ELR (cell line): Measurements from ENCODE around the gene ANKRD44.

Experiments
- DNase-seq: peaks from one replicate; pipeline ENCODE4 v3.0.0-alpha.2; 2015; ENCODE audit warnings: low read depth

The ANKRD44 gene

DNA sequence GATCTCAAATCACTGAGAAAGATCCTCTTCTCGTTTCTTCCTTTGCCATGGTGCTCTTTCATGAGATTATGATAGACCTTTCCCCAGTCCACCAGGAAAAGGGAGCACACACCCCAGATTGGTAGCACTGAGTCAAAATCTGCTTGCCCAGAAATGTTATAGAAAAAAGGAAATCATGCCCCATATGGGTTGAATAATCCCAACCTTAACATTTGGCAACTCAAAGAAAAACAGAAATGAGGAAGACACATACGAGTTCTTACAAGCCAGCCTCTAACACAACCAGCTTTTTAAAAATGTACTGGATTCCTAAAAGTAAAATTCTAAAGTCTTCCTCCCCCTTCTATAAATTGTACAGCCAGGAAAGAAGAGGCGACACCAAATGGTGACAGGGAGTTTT is 103.0 kb downstream of the ANKRD44 start:
- DNase-seq: no peak

DNA sequence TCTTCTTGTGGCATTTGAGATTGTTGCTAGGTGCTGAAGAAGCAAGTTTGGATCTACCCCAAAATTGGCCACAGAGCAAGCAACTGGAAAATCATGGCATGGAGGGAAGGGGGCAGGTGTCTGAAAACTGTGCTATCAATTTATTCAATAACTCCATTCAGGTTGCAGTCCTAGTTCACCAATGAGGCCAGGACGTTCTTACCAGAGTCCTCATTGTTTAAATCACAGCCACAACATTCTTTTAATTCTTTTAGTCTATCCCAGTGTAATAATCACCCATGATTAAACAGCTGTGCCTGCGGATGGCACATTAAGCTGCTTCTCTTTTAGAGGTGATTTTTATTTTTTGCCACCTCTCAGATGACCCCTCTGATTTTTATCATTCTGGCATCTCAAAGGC is 103.5 kb downstream of the ANKRD44 start:
- DNase-seq: no peak

DNA sequence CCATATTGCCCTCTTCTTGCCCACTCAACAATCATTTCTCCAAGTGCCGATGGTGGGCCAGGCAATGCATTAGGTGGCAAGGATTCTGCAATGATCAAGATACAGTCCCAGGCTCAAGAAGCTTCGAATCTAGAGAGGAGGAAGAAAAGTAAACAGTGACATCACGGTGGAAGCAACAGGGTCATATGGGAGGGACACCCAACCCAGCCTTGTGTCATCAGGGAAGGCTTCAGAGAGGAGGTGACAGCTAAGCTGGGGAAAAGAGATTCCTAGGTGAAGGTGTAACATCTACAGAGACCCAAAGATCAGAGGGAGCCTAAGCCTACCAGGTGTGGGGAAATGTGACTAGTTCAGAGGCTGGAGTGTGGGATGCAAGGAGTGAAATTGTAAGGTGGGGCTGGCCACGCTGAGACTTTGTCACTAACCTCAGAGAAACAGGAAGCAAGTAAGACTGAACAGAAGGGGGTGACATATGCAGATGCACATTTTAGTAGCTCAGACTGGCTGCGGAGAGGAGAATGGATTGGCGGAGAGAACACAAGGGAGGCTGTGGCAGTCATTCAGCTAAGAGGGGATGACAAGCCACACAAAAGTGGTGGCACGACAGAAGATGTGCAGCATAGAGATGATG is 104.9 kb downstream of the ANKRD44 start:
- no peak for DNase-seq

- DNase-seq: no peak
Observed at GRCh38 chr2:197204519-197205250, 105.9 kb downstream of the ANKRD44 start.

DNA sequence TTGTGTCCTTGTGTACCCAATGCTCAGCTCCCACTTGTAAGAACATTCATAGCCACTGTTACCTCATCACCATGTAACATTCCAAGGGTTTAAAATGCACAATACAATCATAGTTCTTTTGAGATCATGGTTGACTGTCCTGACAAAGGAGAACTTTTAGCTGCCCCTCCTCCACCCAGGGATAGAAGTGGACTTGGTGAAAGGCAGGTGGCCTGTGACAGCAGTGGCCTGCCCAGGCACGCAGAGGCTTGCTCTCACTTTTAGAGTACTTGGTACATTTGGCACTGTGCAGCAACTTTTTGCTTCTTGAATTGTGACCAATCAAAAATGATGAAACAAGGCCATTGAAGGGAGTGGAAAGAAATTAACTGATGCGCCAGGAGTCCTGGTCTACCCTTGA is 108.7 kb downstream of the ANKRD44 start:
- no peak for DNase-seq

GRCh38 chr2:197200762-197201058 is 109.9 kb downstream of the ANKRD44 start:
- DNase-seq: no peak

- DNase-seq: no peak
Observed at GRCh38 chr2:197200051-197200761, 110.4 kb downstream of the ANKRD44 start.

DNA sequence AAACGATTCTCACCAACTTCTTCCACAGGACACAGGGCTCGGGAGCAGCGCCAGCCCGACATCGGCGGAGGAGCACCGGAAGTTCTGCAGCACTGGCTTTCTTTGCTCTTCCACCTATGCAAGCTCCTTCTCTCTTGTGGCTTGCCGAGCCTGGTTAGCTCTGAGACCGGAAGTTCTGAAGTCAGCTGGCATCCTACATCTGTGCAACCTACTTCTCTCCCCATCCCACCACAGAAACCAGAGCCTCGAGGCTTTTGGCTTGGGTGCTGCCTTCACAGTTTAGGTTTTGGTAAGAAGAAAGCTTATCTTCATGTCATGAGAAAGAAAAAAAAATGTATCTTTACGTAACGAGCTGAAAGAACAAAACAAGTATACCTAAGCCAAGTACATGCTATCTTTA is 111.7 kb downstream of the ANKRD44 start:
- DNase-seq: no peak

DNA sequence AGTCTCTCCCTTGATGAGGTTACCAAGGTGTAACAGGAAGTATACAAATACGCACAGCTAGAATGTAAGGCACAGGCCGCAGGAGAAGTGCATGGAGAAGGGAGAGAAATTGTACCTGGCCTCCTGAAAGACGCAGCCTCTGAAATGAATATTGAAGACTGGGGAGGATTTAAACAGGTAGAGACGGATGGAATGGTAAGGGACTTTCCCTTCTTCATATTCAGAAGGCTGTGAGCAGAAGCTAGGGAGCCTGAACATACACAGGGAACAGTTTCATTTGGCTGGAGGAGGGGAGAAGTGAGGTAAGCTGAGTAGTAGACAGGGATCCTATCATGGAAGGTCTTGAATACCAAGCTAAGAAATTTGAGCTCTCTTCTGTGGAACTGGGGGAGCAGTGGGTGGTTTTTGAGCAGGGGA is 112.7 kb downstream of the ANKRD44 start:
- no peak for DNase-seq

- DNase-seq: no peak
Observed at GRCh38 chr2:197196541-197197180, 113.9 kb downstream of the ANKRD44 start.

DNA sequence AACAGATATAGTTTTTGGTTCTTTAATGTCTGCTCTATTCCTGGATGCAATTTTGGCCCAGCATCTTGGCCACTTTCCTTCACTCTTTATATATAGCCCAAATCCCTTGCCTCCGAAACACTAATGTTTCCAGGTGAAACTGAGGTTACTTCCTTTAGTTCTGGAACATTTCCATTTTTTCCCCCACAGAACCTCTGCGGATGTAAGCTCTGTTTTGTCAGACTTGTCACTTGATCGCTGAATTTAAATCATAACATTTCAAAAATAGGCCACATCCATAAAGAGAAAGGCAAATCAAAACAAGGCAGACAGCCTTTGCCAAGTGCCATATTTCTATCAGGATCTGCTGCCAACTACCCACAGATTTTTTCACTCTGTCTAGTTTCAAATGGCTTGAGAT is 115.1 kb downstream of the ANKRD44 start:
- DNase-seq: no peak

- DNase-seq: no peak
Observed at GRCh38 chr2:197191940-197192322, 118.6 kb downstream of the ANKRD44 start.

- peak; percentile 58 for DNase-seq
Observed at GRCh38 chr2:197191177-197191939, 119.2 kb downstream of the ANKRD44 start.

GRCh38 chr2:197190100-197190432 is 120.5 kb downstream of the ANKRD44 start:
- no peak for DNase-seq

- no peak for DNase-seq
Observed at GRCh38 chr2:197189426-197190099, 121.0 kb downstream of the ANKRD44 start.

DNA sequence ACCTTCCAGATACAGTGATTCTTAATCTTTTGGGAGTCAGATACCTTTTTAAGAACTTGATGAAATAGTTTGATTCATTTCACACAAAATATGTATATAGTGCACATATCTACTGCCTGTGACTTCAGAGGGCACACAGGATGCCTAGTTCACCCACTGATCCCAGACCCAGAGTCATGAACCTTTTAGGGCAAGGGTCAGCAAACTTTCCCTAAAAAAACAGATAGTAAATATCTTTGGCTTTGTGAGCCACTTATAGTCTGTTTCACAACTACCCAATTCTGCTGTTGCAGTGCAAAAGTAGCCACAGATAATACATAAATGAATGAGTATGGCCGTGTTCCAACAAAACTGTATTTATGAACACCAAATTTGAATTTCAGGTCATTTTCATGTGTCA is 124.9 kb downstream of the ANKRD44 start:
- no peak for DNase-seq

GRCh38 chr2:197184959-197185586 is 125.5 kb downstream of the ANKRD44 start:
- DNase-seq: no peak

DNA sequence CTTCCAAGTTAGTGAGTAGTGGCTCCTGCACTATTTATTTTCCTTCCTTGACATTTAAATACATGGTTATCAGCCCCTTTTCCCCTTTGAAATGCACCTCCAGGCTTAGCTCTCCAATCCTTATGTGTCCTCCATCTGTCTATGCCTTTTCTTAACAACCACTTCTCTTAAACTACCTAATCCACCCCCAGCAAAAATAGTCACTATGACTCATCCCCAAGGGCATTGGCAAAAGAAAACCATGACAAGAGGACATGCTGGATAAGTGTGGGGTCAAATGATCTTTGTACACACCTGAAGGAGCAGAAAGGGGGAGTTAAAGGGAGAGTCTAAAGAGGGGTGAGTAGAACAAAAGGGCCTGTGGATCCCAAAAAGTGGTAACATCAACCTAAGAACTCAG is 127.2 kb downstream of the ANKRD44 start:
- peak; percentile 37 for DNase-seq

DNA sequence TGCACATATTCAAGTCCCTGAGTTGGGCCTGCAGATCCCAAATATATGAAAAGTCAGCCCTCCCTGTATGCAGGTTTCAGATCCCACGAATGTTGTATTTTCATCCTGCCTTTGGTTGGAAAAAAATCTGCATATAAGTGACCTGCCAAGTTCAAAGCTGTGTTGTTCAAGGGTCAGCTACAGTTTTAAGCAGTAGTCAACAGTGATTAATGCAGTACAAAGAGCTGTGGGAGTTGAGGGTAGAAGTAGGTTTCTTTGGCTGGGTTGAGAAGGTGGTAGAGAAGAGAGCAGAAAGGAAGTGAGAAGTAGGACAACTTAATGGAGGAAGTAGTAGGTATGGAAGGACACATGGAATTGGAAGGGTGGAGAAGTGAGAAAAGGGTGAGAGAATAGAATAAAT is 127.9 kb downstream of the ANKRD44 start:
- DNase-seq: no peak

DNA sequence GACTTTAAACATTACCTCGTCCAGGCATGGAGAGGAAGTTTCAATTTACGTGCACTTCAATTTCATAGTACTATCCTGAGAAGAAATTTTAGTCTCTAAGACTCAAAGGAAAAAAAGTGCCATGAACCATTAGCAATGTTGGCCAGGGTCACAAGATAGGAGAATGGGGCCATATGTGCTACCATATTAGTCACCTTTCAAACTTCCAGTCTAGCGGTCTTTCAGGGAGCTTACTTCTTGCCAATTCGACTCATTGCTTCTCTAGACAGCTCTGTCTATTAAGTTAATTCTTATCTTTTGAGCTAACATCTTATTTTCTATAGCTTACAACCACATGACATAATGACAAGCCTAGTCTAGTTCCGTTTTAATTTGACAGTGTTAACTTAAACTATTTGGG is 129.1 kb downstream of the ANKRD44 start:
- peak; percentile 36 for DNase-seq

DNA sequence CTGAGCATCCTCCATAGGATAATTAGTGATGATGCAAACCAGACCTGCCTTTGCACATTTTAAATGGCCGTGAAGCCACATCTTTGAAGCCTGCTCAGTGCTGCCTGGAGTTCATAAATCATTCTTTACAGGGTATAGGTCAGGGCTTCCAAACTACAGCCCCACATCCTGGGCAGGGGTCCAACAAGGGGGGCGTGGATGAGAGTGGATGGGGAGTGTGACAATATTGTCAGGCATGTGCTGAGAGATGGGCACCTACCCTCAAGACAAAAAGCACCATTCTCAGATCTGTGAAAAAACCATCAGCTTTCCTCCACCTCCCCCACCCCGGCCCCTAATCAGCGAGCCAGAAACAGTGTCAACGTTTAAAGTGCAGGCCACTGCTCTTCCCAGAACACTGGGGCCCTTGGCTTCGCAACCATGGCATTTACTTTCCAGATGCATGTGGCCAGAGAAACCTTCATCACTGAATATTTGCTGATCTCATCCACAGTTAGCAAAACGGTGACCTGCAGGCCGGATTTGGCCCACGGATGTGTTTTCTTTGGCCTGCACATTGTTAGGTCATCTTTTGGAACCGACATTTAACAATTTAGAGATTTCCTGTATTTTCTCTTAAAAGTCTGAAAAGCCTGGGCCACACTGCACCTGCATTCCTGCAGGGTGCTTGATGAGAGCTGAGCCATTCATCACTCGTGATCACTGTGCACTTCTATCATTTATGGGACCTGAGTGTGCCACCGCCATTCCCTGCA is 130.7 kb downstream of the ANKRD44 start:
- peak; percentile 32 for DNase-seq
